AG09309 (cell line): ENCODE results near the gene VPS45.
A peak's percentile ranks its signal among the peaks of the same experiment; 100 is the strongest.

ENCODE experiments used
- DNase-seq: peaks from one replicate; pipeline ENCODE4 v3.0.0-alpha.2; 2010; ENCODE audit warnings: low read depth
- H3K4me3 ChIP-seq: 2 replicates; pipeline ENCODE4 v1.5.1; 2011; ENCODE audit warnings: mild to moderate bottlenecking, low read depth, low read length, moderate library complexity; ENCODE audit not compliant: control insufficient read depth
- CTCF ChIP-seq: IDR thresholded peaks from 2 replicates; pipeline ENCODE4 v1.5.1; 2011; ENCODE audit warnings: mild to moderate bottlenecking, low read depth, low read length, inconsistent platforms; ENCODE audit not compliant: insufficient read depth, control insufficient read depth; ENCODE audit errors: missing control alignments

VPS45 gene

GRCh38 chr1:150067184-150068108 is at the start of gene VPS45:
TSS of gene VPS45 (plus strand) at chr1:150067776. CDS start at chr1:150067858, 82 bp downstream.
- DNase-seq = peak; percentile 42
- peak within 1 kb of the TSS; percentile 75 for H3K4me3 ChIP-seq
- TF ChIP-seq CTCF = no peak

GRCh38 chr1:150018165-150018564 is 49.4 kb upstream of the VPS45 start:
- DNase-seq = no peak
- no peak for TF ChIP-seq CTCF
- H3K4me3 ChIP-seq = no peak overlapping the region

GRCh38 chr1:150020711-150021110 is 46.9 kb upstream of the VPS45 start:
- H3K4me3 ChIP-seq = no peak overlapping the region
- DNase-seq = no peak
- TF ChIP-seq CTCF = no peak

- no peak overlapping the region for H3K4me3 ChIP-seq
- TF ChIP-seq CTCF = no peak
- DNase-seq = no peak
These were observed 46.3 kb upstream of the VPS45 start for GRCh38 chr1:150021191-150021694.

- DNase-seq = no peak
- no peak for TF ChIP-seq CTCF
- H3K4me3 ChIP-seq = no peak overlapping the region
These were observed 45.2 kb upstream of the VPS45 start for GRCh38 chr1:150022357-150022756.

- no peak for DNase-seq
- TF ChIP-seq CTCF = no peak
- H3K4me3 ChIP-seq = no peak overlapping the region
These were observed 43.4 kb upstream of the VPS45 start for GRCh38 chr1:150024156-150024555.
